ENCODE measurements around the gene MPI. TPM values are rescaled to one million over a fixed set of nuclear protein-coding genes. Genes with fewer than 3 reads are reported as not detected.

MPI gene
- total RNA-seq, 4 donors from 2014 or later, result 17.1 to 59.2 (median 41.4) TPM

DNA sequence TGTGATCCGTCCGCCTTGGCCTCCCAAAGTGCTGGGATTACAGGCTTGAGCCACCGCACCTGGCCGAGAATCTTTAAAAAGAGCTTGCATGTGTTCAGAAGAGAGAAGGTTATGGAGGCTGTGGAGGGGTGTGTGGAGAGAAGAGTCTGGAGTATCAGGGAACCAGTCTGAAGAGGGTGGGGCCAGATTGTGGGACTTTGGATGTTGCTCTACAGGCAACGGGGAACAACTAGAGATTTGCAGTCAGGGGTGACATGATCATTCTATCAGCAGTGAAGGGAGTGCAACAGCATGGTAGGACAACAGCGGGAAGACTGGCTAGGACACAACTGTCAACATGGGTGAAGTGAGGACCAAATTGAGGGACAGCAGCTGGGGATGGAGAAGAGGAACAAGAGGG is 25.5 kb upstream of the MPI start:
- no peak for TF ChIP-seq POLR2A (IDR thresholded peaks at IDR 0.05)
- no peak for TF ChIP-seq POLR2AphosphoS5 (IDR thresholded peaks at IDR 0.05)
- no peak for TF ChIP-seq EP300 (IDR thresholded peaks at IDR 0.05)
- TF ChIP-seq CTCF (IDR thresholded peaks at IDR 0.05), result no peak
- H3K9me3 ChIP-seq, result no peaks in the 10 kb centered on the region
- WGBS, result 76% methylated on average over 6 of the region's 6 CpGs
- H3K4me3 ChIP-seq, result no peak overlapping the region
- H3K27ac ChIP-seq, result no peak overlapping the region
- no peak for DNase-seq (ENCODE audit: low spot score in 2 of 2)
- H3K4me1 ChIP-seq, result peaks cover 70% of the 10 kb centered on the region
- no peaks in the 10 kb centered on the region for H3K36me3 ChIP-seq
- H3K27me3 ChIP-seq, result no peaks in the 10 kb centered on the region

- H3K4me1 ChIP-seq, result peaks cover 73% of the 10 kb centered on the region
Observed at GRCh38 chr15:74865316-74865715, 24.5 kb upstream of the MPI start.

DNA sequence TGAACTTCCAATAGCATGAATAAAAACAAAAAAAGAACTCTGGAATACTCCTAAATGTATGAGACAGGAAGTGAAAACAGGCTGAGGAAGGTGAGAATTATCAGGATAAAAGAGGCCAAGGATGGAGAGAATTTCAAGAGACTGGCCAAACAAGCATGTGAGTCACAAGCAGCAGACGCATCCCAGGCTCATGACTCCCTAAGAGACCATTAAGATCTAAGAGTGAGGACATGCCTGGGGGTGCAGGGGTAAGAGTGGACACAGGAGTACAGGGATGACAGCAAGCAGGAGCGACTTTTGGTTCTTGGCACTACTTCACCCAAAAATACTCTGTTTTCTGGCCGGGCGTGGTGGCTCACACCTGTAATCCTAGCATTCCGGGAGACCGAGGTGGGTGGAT is 23.8 kb upstream of the MPI start:
- Histone ChIP-seq H3K27me3 (no peaks in the 10 kb centered on the region), H3K36me3 (no peaks in the 10 kb centered on the region), H3K4me3 (no peak overlapping the region), H3K27ac (peak overlapping the region; percentile 74), H3K9me3 (no peaks in the 10 kb centered on the region), H3K4me1 (peaks cover 81% of the 10 kb centered on the region)
- no peak for DNase-seq (ENCODE audit: low spot score in 2 of 2)
- TF ChIP-seq POLR2AphosphoS5 (IDR thresholded peaks at IDR 0.05) (no peak), CTCF (IDR thresholded peaks at IDR 0.05) (no peak), EP300 (IDR thresholded peaks at IDR 0.05) (no peak), POLR2A (IDR thresholded peaks at IDR 0.05) (no peak)
- WGBS, result 57% methylated on average over 6 of the region's 6 CpGs

More at GRCh38 chr15:74865316-74865715, 24.5 kb upstream of the MPI start:
- TF ChIP-seq POLR2AphosphoS5 (IDR thresholded peaks at IDR 0.05) (no peak), CTCF (IDR thresholded peaks at IDR 0.05) (no peak), POLR2A (IDR thresholded peaks at IDR 0.05) (no peak)
- H3K36me3 ChIP-seq, result no peaks in the 10 kb centered on the region
- H3K27ac ChIP-seq, result peak overlapping the region; percentile 9
- WGBS, result 56% methylated on average over 2 of the region's 2 CpGs
- no peak for DNase-seq (ENCODE audit: low spot score in 2 of 2)
- no peak overlapping the region for H3K4me3 ChIP-seq
- no peaks in the 10 kb centered on the region for H3K27me3 ChIP-seq
- no peaks in the 10 kb centered on the region for H3K9me3 ChIP-seq

DNA sequence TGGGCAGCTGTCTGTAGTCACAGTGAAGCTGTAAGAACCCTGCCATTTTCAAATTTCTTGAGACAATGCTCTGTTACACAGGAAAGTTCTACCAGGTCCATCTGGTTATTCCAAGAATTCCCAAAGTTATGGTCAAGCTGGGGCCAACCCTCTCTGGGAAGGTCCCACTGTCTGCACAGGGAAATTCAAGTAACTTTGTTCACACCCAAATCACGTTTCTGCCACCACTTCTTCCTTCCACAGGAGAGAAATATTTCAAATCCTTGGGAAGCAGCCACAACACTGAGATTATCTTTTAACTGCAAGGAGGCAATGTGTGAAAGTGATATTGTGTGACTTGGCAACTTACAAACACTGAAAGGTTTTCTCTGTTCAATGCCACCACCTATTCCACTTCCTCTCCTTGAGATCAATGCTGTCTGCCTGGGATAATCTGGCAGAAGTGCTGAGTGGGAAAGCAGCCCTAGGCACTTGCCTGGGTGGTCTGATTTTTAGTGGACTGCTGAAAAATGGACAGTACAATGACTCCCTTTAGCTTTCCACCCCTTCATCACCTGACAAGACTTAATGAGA is 22.3 kb upstream of the MPI start:
- Histone ChIP-seq H3K4me1 (peaks cover 96% of the 10 kb centered on the region), H3K9me3 (no peaks in the 10 kb centered on the region), H3K4me3 (no peak overlapping the region), H3K36me3 (no peaks in the 10 kb centered on the region), H3K27me3 (no peaks in the 10 kb centered on the region), H3K27ac (peak overlapping the region; percentile 72)
- 18% methylated on average over 1 of the region's 1 CpG for WGBS
- DNase-seq (ENCODE audit: low spot score in 2 of 2), result no peak
- TF ChIP-seq EP300 (IDR thresholded peaks at IDR 0.05) (no peak), CTCF (IDR thresholded peaks at IDR 0.05) (no peak), POLR2A (IDR thresholded peaks at IDR 0.05) (no peak), POLR2AphosphoS5 (IDR thresholded peaks at IDR 0.05) (no peak)

- Histone ChIP-seq H3K9me3 (no peaks in the 10 kb centered on the region), H3K4me1 (peaks cover 96% of the 10 kb centered on the region), H3K4me3 (no peak overlapping the region), H3K27ac (peak overlapping the region; percentile 72), H3K27me3 (no peaks in the 10 kb centered on the region), H3K36me3 (no peaks in the 10 kb centered on the region)
- TF ChIP-seq POLR2AphosphoS5 (IDR thresholded peaks at IDR 0.05) (no peak), POLR2A (IDR thresholded peaks at IDR 0.05) (no peak), CTCF (IDR thresholded peaks at IDR 0.05) (no peak), EP300 (IDR thresholded peaks at IDR 0.05) (no peak)
- no peak for DNase-seq (ENCODE audit: low spot score in 2 of 2)
- WGBS, result 64% methylated on average over 6 of the region's 6 CpGs
Observed at GRCh38 chr15:74868059-74868458, 21.8 kb upstream of the MPI start.

Measured in suprapubic skin (tissue), 4 donors.